G401 (cell line): ENCODE measurements around the gene KRT7. TPM values are rescaled to one million over a fixed set of nuclear protein-coding genes. Genes with fewer than 3 reads are reported as not detected.
"Not testable (repeated sequence)": the region's sequence is repeated elsewhere in the genome, so short reads cannot be mapped to it uniquely, and the experiment has no call there.

Experiments used
- DNase-seq: peaks from one replicate; pipeline ENCODE4 v3.0.0-alpha.2; 2015; ENCODE audit warnings: low spot score
- in situ Hi-C: cut with HindIII; loops from 2 replicates; pipeline ENCODE4 v1.10.0; 2016; ENCODE audit warnings: low sequenced_read_pairs, mixed read lengths
- total RNA-seq: library from RNA; depleted of rRNA; stranded (reverse); fragments of >200 nt; shearing (Covaris generic); gene quantifications from 2 replicates; pipeline ENCODE4 v1.2.3, GENCODE V29; 2014; rRNA removed

The KRT7 gene
- total RNA-seq, 1 experiment from 2014 or later = not detected

- in situ Hi-C loops, DNase-seq: not testable (repeated sequence)
Observed at GRCh38 chr12:52286857-52287785, 54.1 kb downstream of the KRT7 start.

DNA sequence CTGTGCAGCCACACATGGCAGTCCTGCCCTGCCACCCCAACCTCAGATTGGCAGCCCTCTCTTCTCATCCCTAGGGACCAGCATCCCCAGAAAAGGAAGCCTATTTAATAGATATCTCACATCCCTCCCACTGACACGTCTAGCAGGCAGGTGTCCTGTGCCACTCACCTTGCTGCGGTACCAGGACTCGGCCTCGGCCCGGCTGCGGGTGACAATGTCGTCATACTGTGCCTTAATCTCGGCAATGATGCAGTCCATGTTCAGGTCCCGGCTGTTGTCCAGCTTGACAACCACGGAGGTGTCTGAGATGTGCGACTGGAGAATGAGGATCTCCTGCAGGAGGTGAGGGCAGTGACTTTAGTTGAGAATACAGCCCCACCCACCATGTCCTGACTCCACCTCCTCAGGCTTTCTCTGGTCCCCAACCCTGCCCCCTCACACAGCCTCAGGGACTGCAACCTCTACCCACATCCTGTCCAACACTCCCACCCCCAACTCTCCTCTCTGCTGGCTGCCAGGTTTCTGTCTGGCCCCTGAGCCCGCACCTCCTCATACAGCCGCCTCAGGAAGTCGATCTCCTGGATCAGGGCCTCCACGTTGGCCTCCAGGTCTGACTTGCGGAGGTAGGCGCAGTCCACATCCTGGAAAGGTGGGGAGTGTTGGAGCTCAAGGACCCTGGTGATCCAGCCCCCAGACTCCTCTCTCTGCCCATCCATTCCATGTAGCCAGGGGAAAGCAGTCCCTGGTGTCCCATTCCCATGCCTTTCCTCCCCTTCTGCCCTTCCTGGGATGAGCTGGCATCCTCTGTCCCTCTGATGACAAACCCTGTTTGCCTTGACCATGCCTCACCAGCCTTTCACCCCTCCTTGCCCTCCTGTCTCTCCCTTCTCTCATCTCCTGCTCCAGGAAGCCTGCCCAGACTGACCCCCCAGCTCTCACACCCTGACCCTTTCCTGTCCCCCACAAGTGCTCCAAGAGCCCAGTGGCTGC, 55.1 kb downstream of the KRT7 start:
- DNase-seq, in situ Hi-C loops: not testable (repeated sequence)

DNA sequence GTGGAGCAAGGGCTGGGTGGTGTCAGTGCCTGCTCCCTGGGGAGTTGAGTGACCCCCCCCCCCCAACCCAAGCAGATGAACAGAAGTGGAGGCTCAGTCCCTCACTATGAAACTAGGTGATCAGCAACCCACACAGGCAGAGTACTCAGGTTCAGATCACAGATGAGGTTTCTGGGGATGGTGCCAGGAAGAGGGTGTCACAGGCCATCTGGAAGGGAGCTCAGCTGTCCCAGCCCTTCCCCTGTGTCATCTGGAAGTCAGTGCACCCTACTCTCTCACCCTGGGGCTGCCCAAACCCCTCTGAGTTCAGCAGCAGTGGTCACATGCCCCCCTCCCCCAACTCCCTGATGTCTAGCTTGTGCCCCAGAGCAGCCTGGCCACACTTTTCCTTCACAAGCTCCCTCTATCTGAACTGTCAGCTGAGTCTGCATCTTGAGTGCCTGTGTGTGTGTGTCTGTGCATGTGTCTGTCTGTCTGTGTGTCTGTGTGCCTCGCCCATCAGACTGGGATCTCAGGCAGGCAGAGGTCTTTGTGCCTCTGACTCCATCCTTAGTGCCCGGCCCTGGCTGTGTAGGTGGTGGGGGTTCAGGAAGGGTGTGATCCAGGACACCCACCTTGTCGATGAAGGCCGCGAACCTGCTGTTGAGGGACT, 57.6 kb downstream of the KRT7 start:
- DNase-seq, in situ Hi-C loops: not testable (repeated sequence)

DNA sequence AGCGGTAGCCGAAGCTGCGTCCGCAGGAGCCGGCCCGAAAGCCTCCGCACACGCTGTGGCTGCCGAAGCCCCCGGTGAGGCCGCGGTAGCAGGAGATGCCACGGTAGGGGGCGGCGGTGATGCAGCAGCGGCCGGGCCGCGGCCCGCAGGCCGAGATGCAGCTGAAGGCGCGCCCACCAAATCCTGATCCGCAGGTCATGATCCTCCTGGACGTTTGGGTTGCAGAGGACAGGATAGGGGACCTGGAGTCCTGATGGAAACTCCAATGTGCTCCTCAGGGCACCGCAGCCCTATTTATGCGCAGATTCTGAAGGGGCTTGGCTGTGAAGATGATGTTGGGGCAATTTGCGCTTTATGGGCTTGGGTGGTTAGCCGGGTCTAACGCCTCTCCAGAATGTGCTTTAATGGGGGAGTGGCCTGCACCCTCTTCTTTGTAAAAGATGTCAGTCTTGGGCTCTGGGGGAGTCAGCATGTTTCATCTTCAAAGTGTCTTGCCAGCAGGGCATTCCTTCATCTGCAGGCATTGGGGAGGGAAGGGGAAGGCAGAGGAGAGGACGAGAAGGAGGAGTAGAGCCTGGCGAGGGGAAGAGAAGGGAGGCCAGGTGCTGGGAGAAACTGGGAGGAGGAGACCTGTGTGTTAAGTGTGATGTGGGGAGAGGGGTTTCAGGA, 58.4 kb downstream of the KRT7 start, which contains the start of gene KRT81:
Gene KRT81, minus strand, starts transcription at position 268 of the 669 bp plus-strand sequence. Its CDS starts 69 bp downstream, at position 199.
- in situ Hi-C loops = no loop called here
- DNase-seq = no peak

- in situ Hi-C loops = no loop called here
- DNase-seq = no peak
Observed at GRCh38 chr12:52293926-52294325, 60.9 kb downstream of the KRT7 start.

DNA sequence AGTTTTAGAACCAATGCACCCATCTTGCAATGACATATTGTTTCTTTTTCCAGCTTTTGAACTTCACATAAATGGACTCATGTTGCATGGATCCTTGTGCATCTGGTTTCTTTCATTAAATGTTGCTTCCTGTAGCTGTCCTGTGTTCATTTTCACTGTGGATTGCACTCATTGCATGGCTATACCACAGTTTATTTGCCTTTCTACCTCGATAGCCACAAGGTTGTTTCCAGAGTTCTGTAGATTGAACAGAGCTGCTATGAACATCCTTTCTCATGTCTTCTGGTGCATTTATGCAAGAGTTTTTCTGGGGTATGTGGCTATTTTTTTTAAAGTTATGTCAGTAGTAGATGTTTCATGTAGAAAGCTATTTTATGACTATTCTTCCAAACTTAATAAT, 61.8 kb downstream of the KRT7 start:
- no peak for DNase-seq
- in situ Hi-C loops = no loop called here

GRCh38 chr12:52295663-52296062, 62.6 kb downstream of the KRT7 start:
- no peak for DNase-seq
- in situ Hi-C loops = no loop called here

DNA sequence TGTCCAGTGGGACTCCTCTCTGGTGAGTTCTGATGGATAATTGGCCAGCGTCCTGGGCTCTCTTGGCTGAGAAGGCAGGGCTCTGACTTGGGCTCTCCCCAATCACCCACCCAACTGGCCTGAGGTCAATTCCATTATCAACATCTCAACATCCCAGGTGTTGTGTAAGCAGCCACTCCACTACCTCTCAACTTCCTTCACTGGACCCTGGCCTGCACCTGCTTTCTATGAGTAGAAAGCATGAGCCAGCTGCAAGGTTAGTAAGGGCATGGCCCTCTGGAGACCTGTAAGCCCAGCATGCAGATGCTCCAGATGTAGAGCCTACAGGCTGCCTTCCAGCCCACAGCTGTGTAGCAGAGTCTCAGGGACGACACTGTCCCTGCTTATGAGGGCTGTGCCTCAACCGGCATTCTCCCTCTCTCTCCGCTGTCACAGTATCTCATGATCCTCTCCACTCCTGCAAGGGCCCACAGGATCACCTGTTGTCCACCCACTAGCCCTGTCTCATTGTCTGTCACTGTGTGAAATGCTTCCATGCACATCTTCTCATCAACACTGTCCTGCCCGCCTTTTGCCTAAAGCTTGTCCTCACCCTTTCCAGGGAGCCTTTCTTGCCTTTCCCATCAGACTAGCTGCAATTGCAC, 63.7 kb downstream of the KRT7 start:
- DNase-seq = no peak
- in situ Hi-C loops = no loop called here

Other genes starting within 250 kb of the KRT7 start
- gene TAMALIN, start 226.3 kb upstream of the KRT7 start, total RNA-seq = 33.3 and 78.2 TPM in 2 replicates
- gene NR4A1, start 181.8 kb upstream of the KRT7 start, total RNA-seq = 9.8 and 16.5 TPM in 2 replicates
- gene ATG101, start 163.3 kb upstream of the KRT7 start, total RNA-seq = 54.7 and 72.2 TPM in 2 replicates
- gene SMIM41, start 153.5 kb upstream of the KRT7 start, total RNA-seq = not detected in 2 replicates
- 0.37 and 0.44 TPM in 2 replicates for gene KRT80, start 41.2 kb upstream of the KRT7 start, total RNA-seq
- gene KRT86, start 41.4 kb downstream of the KRT7 start, total RNA-seq = not detected in 2 replicates
- gene KRT81, start 58.3 kb downstream of the KRT7 start, total RNA-seq = not detected in 2 replicates
- gene KRT83, start 88.2 kb downstream of the KRT7 start, total RNA-seq = 0.07 TPM in 1 of 2 replicates, not detected in the other
- gene KRT85, start 134.2 kb downstream of the KRT7 start, total RNA-seq = not detected in 2 replicates
- not detected in 2 replicates for gene KRT84, start 152.4 kb downstream of the KRT7 start, total RNA-seq
- not detected in 2 replicates for gene KRT82, start 173.1 kb downstream of the KRT7 start, total RNA-seq
- 0.20 and 0.43 TPM in 2 replicates for gene KRT75, start 201.1 kb downstream of the KRT7 start, total RNA-seq
- gene KRT6B, start 218.9 kb downstream of the KRT7 start, total RNA-seq = not detected in 2 replicates
- gene KRT6C, start 240.6 kb downstream of the KRT7 start, total RNA-seq = not detected in 2 replicates